Neural cell (in vitro differentiated cells): Measurements from ENCODE around the gene CACNA1E. TPM values are rescaled to one million over a fixed set of nuclear protein-coding genes. Genes with fewer than 3 reads are reported as not detected.

ENCODE experiments used
- H2AFZ ChIP-seq: fragments of 200-600, 300-800 bp; sonication (generic), shearing (Covaris generic); 2 replicates; pipeline ENCODE4 v1.6.0; 2014; ENCODE audit warnings: low read depth, mild to moderate bottlenecking, antibody characterized with exemption, low read length, moderate library complexity
- H3F3A ChIP-seq: fragments of 200-600 bp; shearing (Covaris generic); 2 replicates; pipeline ENCODE4 v1.6.1; 2016; ENCODE audit warnings: mild to moderate bottlenecking, moderate library complexity, mixed read lengths, antibody characterized with exemption, low read length; ENCODE audit not compliant: insufficient read depth, poor library complexity, severe bottlenecking
- H3K27ac ChIP-seq: fragments of 200-600, 300-800 bp; sonication (generic), shearing (Covaris generic); 2 replicates; pipeline ENCODE4 v1.5.1; 2014; ENCODE audit warnings: mild to moderate bottlenecking, low read length, moderate library complexity
- H3K27me3 ChIP-seq: fragments of 300-800, 200-600 bp; sonication (generic), shearing (Covaris generic); 2 replicates; pipeline ENCODE4 v1.6.0; 2014; ENCODE audit warnings: mild to moderate bottlenecking, low read depth, low read length, moderate library complexity; ENCODE audit not compliant: insufficient read depth
- H3K36me3 ChIP-seq: fragments of 300-800, 200-600 bp; sonication (generic), shearing (Covaris generic); 2 replicates; pipeline ENCODE4 v1.5.1; 2014; ENCODE audit warnings: mild to moderate bottlenecking, antibody characterized with exemption, low read length, moderate library complexity; ENCODE audit not compliant: insufficient read depth
- H3K4me2 ChIP-seq: fragments of 300-800, 200-600 bp; sonication (generic), shearing (Covaris generic); 2 replicates; pipeline ENCODE4 v1.6.0; 2014; ENCODE audit warnings: mild to moderate bottlenecking, low read length
- H3K4me3 ChIP-seq: fragments of 300-800, 200-600 bp; sonication (generic), shearing (Covaris generic); 2 replicates; pipeline ENCODE4 v1.5.1; 2014; ENCODE audit warnings: mild to moderate bottlenecking, low read length, moderate library complexity
- H3K79me2 ChIP-seq: fragments of 200-600 bp; shearing (Covaris generic); replicated peaks from 2 replicates; pipeline ENCODE4 v1.6.0; 2014; ENCODE audit warnings: mild to moderate bottlenecking, low read length, moderate library complexity; ENCODE audit not compliant: insufficient read depth
- H3K9ac ChIP-seq: fragments of 300-800, 200-600 bp; sonication (generic), shearing (Covaris generic); 2 replicates; pipeline ENCODE4 v1.6.1; 2016; ENCODE audit warnings: mild to moderate bottlenecking, low read length, mixed read lengths
- H3K9me2 ChIP-seq: fragments of 200-600 bp; shearing (Covaris generic); 2 replicates; pipeline ENCODE4 v1.6.1; 2016; ENCODE audit warnings: mild to moderate bottlenecking, low read length, mixed read lengths; ENCODE audit not compliant: insufficient read depth
- H3K9me3 ChIP-seq: fragments of 200-600, 300-800 bp; sonication (generic), shearing (Covaris generic); 2 replicates; pipeline ENCODE4 v1.6.1; 2016; ENCODE audit warnings: mild to moderate bottlenecking, mixed run types, low read length, moderate library complexity, mixed read lengths
- H4K20me1 ChIP-seq: fragments of 200-600 bp; shearing (Covaris generic); 2 replicates; pipeline ENCODE4 v1.6.1; 2016; ENCODE audit warnings: mild to moderate bottlenecking, mixed run types; ENCODE audit not compliant: insufficient read depth
- EP300 ChIP-seq: fragments of 450-650 bp; conservative IDR thresholded peaks from 2 replicates; pipeline ENCODE4 v1.6.1; 2014; ENCODE audit warnings: antibody characterized with exemption, mild to moderate bottlenecking, moderate library complexity; ENCODE audit not compliant: poor library complexity, severe bottlenecking
- EZH2 ChIP-seq: fragments of 200-600, 300-800 bp; shearing (Covaris generic), sonication (generic); IDR thresholded peaks from 2 replicates; pipeline ENCODE4 v1.6.1; 2014; ENCODE audit warnings: antibody characterized with exemption, low read length, borderline replicate concordance, mild to moderate bottlenecking; ENCODE audit not compliant: insufficient read depth, poor library complexity, severe bottlenecking
- MXI1 ChIP-seq: fragments of 450-650 bp; conservative IDR thresholded peaks from 2 replicates; pipeline ENCODE4 v1.6.1; 2014; ENCODE audit warnings: antibody characterized with exemption, mild to moderate bottlenecking; ENCODE audit not compliant: poor library complexity, severe bottlenecking
- POLR2AphosphoS5 ChIP-seq: IDR thresholded peaks from 2 replicates; pipeline ENCODE4 v1.6.1; 2012
- RAD21 ChIP-seq: fragments of 450-650 bp; conservative IDR thresholded peaks from 2 replicates; pipeline ENCODE4 v1.6.1; 2014; ENCODE audit warnings: antibody characterized with exemption, mild to moderate bottlenecking, moderate library complexity
- SMC3 ChIP-seq: fragments of 450-650 bp; conservative IDR thresholded peaks from 2 replicates; pipeline ENCODE4 v1.6.1; 2014; ENCODE audit warnings: antibody characterized with exemption, mild to moderate bottlenecking, moderate library complexity; ENCODE audit not compliant: poor library complexity
- TAF1 ChIP-seq: IDR thresholded peaks from 2 replicates; pipeline ENCODE4 v1.6.1; 2012; ENCODE audit warnings: low read depth
- polyA plus RNA-seq: library from polyadenylated mRNA; depleted of rRNA; stranded (reverse); fragments of >200 nt; gene quantifications from 2 replicates; pipeline ENCODE4 v1.2.3, GENCODE V29; 2014
- TF ChIP-seq, protein P1 (sequence below): IDR thresholded peaks from 2 replicates; pipeline ENCODE4 v1.6.1; 2012; ENCODE audit warnings: borderline replicate concordance
- TF ChIP-seq, protein P2 (sequence below): fragments of 450-650 bp; IDR thresholded peaks from 2 replicates; pipeline ENCODE4 v1.5.1; 2014; ENCODE audit warnings: antibody characterized with exemption, mild to moderate bottlenecking, moderate library complexity; ENCODE audit not compliant: poor library complexity, severe bottlenecking

The CACNA1E gene
- polyA plus RNA-seq, 1 donor from 2014 or later, result 29.5 TPM

DNA sequence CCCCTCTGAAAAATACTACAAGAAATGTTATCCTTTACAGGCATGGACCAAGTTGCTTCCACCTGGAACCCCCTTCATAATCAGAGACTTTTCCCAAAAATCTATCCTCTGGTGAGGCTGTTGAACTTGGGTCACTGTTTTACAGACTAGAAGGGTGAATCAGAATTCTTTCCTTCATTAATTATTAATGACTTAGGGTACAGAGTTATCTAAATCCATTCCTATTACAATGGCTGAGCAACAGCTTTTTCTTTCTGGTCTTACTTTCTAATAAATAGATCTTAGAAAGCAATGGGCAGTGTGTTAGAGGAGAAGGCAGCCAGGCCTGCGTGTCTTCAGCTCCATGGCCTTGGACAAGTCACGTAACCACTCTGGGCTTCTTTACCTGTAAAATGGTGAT, 294.0 kb downstream of the CACNA1E start:
- H3K79me2 ChIP-seq, result no peaks in the 10 kb centered on the region
- H3F3A ChIP-seq, result no peaks in the 10 kb centered on the region
- no peaks in the 10 kb centered on the region for H3K9me2 ChIP-seq
- no peak for TF ChIP-seq EP300
- H3K4me2 ChIP-seq, result no peak overlapping the region
- no peak overlapping the region for H3K9ac ChIP-seq
- no peaks in the 10 kb centered on the region for H3K27me3 ChIP-seq
- H3K36me3 ChIP-seq, result no peaks in the 10 kb centered on the region
- no peaks in the 10 kb centered on the region for H3K9me3 ChIP-seq
- H4K20me1 ChIP-seq, result no peaks in the 10 kb centered on the region
- no peak overlapping the region for H2AFZ ChIP-seq
- H3K4me3 ChIP-seq, result no peak overlapping the region
- H3K27ac ChIP-seq, result no peak overlapping the region

DNA sequence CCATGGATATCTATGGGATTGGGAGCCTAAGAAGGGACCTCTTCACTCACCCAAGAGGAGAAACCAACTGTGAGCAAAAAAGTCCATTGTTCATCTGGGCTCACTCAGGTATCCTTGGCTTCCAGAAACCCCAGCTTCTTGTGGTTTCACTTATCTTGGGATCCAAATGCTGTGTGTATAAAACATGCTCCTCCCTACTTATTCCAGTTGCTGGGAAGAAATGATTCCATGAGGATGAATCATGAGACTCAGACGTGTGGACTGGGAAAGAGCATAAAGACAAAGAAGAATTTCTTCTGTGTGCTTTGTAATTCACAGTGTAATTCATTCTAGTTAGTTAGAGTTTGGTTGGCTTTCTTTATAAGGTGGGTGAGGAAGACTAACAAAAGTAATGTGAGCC, 294.5 kb downstream of the CACNA1E start:
- H3K9ac ChIP-seq, result no peak overlapping the region
- H3K27me3 ChIP-seq, result no peaks in the 10 kb centered on the region
- H3K36me3 ChIP-seq, result no peaks in the 10 kb centered on the region
- TF ChIP-seq POLR2AphosphoS5 (no peak), EZH2 (no peak), EP300 (no peak), SMC3 (no peak), RAD21 (no peak), TAF1 (no peak), MXI1 (no peak)
- TF ChIP-seq, protein P1, sequence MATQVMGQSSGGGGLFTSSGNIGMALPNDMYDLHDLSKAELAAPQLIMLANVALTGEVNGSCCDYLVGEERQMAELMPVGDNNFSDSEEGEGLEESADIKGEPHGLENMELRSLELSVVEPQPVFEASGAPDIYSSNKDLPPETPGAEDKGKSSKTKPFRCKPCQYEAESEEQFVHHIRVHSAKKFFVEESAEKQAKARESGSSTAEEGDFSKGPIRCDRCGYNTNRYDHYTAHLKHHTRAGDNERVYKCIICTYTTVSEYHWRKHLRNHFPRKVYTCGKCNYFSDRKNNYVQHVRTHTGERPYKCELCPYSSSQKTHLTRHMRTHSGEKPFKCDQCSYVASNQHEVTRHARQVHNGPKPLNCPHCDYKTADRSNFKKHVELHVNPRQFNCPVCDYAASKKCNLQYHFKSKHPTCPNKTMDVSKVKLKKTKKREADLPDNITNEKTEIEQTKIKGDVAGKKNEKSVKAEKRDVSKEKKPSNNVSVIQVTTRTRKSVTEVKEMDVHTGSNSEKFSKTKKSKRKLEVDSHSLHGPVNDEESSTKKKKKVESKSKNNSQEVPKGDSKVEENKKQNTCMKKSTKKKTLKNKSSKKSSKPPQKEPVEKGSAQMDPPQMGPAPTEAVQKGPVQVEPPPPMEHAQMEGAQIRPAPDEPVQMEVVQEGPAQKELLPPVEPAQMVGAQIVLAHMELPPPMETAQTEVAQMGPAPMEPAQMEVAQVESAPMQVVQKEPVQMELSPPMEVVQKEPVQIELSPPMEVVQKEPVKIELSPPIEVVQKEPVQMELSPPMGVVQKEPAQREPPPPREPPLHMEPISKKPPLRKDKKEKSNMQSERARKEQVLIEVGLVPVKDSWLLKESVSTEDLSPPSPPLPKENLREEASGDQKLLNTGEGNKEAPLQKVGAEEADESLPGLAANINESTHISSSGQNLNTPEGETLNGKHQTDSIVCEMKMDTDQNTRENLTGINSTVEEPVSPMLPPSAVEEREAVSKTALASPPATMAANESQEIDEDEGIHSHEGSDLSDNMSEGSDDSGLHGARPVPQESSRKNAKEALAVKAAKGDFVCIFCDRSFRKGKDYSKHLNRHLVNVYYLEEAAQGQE, result no peak
- TF ChIP-seq, protein P2, sequence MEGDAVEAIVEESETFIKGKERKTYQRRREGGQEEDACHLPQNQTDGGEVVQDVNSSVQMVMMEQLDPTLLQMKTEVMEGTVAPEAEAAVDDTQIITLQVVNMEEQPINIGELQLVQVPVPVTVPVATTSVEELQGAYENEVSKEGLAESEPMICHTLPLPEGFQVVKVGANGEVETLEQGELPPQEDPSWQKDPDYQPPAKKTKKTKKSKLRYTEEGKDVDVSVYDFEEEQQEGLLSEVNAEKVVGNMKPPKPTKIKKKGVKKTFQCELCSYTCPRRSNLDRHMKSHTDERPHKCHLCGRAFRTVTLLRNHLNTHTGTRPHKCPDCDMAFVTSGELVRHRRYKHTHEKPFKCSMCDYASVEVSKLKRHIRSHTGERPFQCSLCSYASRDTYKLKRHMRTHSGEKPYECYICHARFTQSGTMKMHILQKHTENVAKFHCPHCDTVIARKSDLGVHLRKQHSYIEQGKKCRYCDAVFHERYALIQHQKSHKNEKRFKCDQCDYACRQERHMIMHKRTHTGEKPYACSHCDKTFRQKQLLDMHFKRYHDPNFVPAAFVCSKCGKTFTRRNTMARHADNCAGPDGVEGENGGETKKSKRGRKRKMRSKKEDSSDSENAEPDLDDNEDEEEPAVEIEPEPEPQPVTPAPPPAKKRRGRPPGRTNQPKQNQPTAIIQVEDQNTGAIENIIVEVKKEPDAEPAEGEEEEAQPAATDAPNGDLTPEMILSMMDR, result no peak
- H3F3A ChIP-seq, result no peaks in the 10 kb centered on the region
- no peak overlapping the region for H3K27ac ChIP-seq
- H2AFZ ChIP-seq, result no peak overlapping the region
- no peak overlapping the region for H3K4me3 ChIP-seq
- H3K9me2 ChIP-seq, result no peaks in the 10 kb centered on the region
- H3K79me2 ChIP-seq, result no peaks in the 10 kb centered on the region
- no peak overlapping the region for H3K4me2 ChIP-seq
- no peaks in the 10 kb centered on the region for H4K20me1 ChIP-seq
- H3K9me3 ChIP-seq, result no peaks in the 10 kb centered on the region

DNA sequence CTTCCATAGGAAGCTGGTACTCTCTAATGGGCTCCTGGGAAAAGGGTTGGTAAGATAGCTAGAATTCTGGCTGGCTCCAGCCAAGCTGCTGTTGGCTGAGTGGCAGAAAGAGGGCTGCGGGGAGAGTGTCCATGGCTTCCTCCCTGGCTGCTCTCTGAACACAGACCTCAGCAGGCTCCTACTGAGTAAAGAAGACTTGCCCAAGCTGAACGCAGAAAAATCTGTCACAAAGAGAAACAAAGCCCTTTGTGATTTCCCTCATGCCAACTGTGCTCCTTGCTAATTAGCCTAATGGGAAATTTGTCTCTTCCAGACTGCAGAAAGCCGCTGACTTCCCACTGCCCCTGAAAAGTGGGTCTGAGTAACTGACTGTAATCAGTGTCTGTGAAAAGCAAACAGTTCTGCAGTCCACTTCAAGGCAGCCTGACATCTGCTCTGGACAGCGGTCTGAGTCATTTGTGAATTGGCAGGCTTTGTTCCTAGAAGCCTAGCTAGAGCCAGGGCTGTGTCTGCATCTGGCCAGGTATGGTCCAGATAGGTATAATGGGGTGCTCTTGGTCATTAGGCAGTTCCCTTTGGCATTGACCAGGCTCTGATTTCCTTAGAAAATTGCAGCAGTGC, 295.4 kb downstream of the CACNA1E start:
- Histone ChIP-seq H3K4me2 (no peak overlapping the region), H3K4me3 (no peak overlapping the region), H3K27ac (no peak overlapping the region), H3K27me3 (no peaks in the 10 kb centered on the region), H4K20me1 (no peaks in the 10 kb centered on the region), H3K9me3 (no peaks in the 10 kb centered on the region), H3F3A (no peaks in the 10 kb centered on the region), H3K79me2 (no peaks in the 10 kb centered on the region), H3K9ac (no peak overlapping the region), H3K36me3 (peaks cover 3% of the 10 kb centered on the region), H3K9me2 (no peaks in the 10 kb centered on the region), H2AFZ (no peak overlapping the region)
- TF ChIP-seq, protein P1, result no peak
- TF ChIP-seq TAF1 (no peak), SMC3 (no peak), RAD21 (no peak), EZH2 (no peak), POLR2AphosphoS5 (no peak), EP300 (no peak), MXI1 (no peak)
- TF ChIP-seq, protein P2, result no peak
